Nephron progenitor cell (in vitro differentiated cells): Measurements from ENCODE around the gene RPS18.
"Not testable (repeated sequence)": the region's sequence is repeated elsewhere in the genome, so short reads cannot be mapped to it uniquely, and the experiment has no call there.

ENCODE experiments used
- DNase-seq: peaks from one replicate; pipeline ENCODE4 v3.0.0; 2021
- H3K27ac Mint-ChIP-seq: 2 replicates; pipeline ENCODE4 v1.8.0; 2021; ENCODE audit warnings: mild to moderate bottlenecking, moderate library complexity, mixed read lengths
- H3K27me3 Mint-ChIP-seq: 2 replicates; pipeline ENCODE4 v1.8.0; 2021; ENCODE audit warnings: mild to moderate bottlenecking, low read depth, mixed read lengths; ENCODE audit not compliant: poor library complexity
- H3K36me3 Mint-ChIP-seq: 2 replicates; pipeline ENCODE4 v1.8.0; 2021; ENCODE audit warnings: low read depth, mixed read lengths
- H3K4me1 Mint-ChIP-seq: 2 replicates; pipeline ENCODE4 v1.8.0; 2021; ENCODE audit warnings: mixed read lengths
- H3K4me3 Mint-ChIP-seq: 2 replicates; pipeline ENCODE4 v1.8.0; 2021; ENCODE audit warnings: mild to moderate bottlenecking, moderate library complexity, mixed read lengths
- H3K9me3 Mint-ChIP-seq: 2 replicates; pipeline ENCODE4 v1.8.0; 2021; ENCODE audit warnings: mild to moderate bottlenecking, moderate library complexity, mixed read lengths
- TF ChIP-seq, protein P1 (sequence below): fragments of 200-600 bp; sonication (generic); IDR thresholded peaks from 2 replicates; pipeline ENCODE4 v1.5.0; 2021; ENCODE audit warnings: antibody characterized with exemption

The RPS18 gene

GRCh38 chr6:33259032-33259431, 12.8 kb upstream of the RPS18 start:
- Mint-ChIP-seq H3K27ac (no peak overlapping the region), H3K9me3 (peaks cover 6% of the 10 kb centered on the region), H3K36me3 (peaks cover 73% of the 10 kb centered on the region), H3K4me3 (no peak overlapping the region), H3K4me1 (no peaks in the 10 kb centered on the region), H3K27me3 (peaks cover 3% of the 10 kb centered on the region)
- no peak for DNase-seq
- TF ChIP-seq, protein P1, sequence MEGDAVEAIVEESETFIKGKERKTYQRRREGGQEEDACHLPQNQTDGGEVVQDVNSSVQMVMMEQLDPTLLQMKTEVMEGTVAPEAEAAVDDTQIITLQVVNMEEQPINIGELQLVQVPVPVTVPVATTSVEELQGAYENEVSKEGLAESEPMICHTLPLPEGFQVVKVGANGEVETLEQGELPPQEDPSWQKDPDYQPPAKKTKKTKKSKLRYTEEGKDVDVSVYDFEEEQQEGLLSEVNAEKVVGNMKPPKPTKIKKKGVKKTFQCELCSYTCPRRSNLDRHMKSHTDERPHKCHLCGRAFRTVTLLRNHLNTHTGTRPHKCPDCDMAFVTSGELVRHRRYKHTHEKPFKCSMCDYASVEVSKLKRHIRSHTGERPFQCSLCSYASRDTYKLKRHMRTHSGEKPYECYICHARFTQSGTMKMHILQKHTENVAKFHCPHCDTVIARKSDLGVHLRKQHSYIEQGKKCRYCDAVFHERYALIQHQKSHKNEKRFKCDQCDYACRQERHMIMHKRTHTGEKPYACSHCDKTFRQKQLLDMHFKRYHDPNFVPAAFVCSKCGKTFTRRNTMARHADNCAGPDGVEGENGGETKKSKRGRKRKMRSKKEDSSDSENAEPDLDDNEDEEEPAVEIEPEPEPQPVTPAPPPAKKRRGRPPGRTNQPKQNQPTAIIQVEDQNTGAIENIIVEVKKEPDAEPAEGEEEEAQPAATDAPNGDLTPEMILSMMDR = no peak

- H3K9me3 Mint-ChIP-seq, DNase-seq, H3K27me3 Mint-ChIP-seq, H3K4me1 Mint-ChIP-seq, H3K27ac Mint-ChIP-seq, H3K4me3 Mint-ChIP-seq: not testable (repeated sequence)
- peaks cover 69% of the 10 kb centered on the region for H3K36me3 Mint-ChIP-seq
Observed at GRCh38 chr6:33262490-33262889, 9.4 kb upstream of the RPS18 start.

- Mint-ChIP-seq H3K27me3 (peaks cover 3% of the 10 kb centered on the region), H3K27ac (peak overlapping the region; percentile 87), H3K4me1 (no peaks in the 10 kb centered on the region), H3K9me3 (no peaks in the 10 kb centered on the region), H3K4me3 (no peak overlapping the region), H3K36me3 (peaks cover 70% of the 10 kb centered on the region)
- DNase-seq = no peak
- TF ChIP-seq, protein P1 = no peak
Observed at GRCh38 chr6:33264015-33264414, 7.9 kb upstream of the RPS18 start.

DNA sequence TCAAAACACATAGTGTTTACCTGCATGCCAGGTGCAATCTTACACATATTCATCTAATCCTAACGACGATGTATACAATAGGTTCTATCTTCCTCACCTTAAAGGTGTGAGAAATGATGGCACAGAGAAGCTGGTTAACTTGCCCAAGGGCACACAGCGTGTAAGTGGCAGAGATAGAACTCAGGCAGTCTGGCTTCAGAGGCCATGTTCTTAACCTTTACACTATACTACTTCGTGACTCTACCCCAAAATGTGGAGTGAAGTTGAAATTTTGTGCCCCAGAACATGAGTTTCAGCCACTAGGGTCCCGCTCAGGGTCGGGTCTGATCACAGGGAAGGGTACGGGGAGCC, 783 bp upstream of the RPS18 start:
- Mint-ChIP-seq H3K27ac (peak overlapping the region; percentile 100), H3K4me3 (peak overlapping the region; percentile 96), H3K36me3 (peaks cover 58% of the 10 kb centered on the region), H3K4me1 (peaks cover 61% of the 10 kb centered on the region), H3K9me3 (no peaks in the 10 kb centered on the region), H3K27me3 (no peaks in the 10 kb centered on the region)
- TF ChIP-seq, protein P1 = no peak
- DNase-seq = no peak

- Mint-ChIP-seq H3K4me1 (peaks cover 71% of the 10 kb centered on the region), H3K27me3 (no peaks in the 10 kb centered on the region), H3K36me3 (peaks cover 52% of the 10 kb centered on the region), H3K9me3 (no peaks in the 10 kb centered on the region), H3K4me3 (peak overlapping the region; percentile 96), H3K27ac (peak overlapping the region; percentile 100)
- TF ChIP-seq, protein P1 = no peak
- DNase-seq = no peak
Observed at GRCh38 chr6:33272275-33273128, 627 bp downstream of the RPS18 start.

- Mint-ChIP-seq H3K27me3 (no peaks in the 10 kb centered on the region), H3K27ac (peak overlapping the region; percentile 100), H3K4me3 (peak overlapping the region; percentile 96), H3K36me3 (peaks cover 46% of the 10 kb centered on the region), H3K4me1 (peaks cover 75% of the 10 kb centered on the region), H3K9me3 (no peaks in the 10 kb centered on the region)
- TF ChIP-seq, protein P1 = no peak
- no peak for DNase-seq
Observed at GRCh38 chr6:33273129-33273923, 1.5 kb downstream of the RPS18 start.
